Lower leg skin (tissue), 4 donors: ENCODE measurements around the gene IKBKG. TPM values are rescaled to one million over a fixed set of nuclear protein-coding genes. Genes with fewer than 3 reads are reported as not detected.
"Not testable (repeated sequence)": the region's sequence is repeated elsewhere in the genome, so short reads cannot be mapped to it uniquely, and the experiment has no call there.

ENCODE experiments used
- DNase-seq, 2 donors: peaks; one replicate each; pipeline ENCODE4 v3.0.0-alpha.2; 2019; ENCODE audit warnings: low spot score in 2 of 2
- H3K4me3 ChIP-seq: fragments of 200-600 bp; sonication (generic); 2 replicates; pipeline ENCODE4 v1.5.1; 2017; ENCODE audit warnings: mild to moderate bottlenecking, low read depth; ENCODE audit not compliant: poor library complexity, severe bottlenecking
- POLR2A ChIP-seq, 2 donors: fragments of 450-650 bp; IDR thresholded peaks; one replicate each; pipeline ENCODE4 v1.6.1; 2016 to 2017; ENCODE audit warnings: antibody characterized with exemption in 2 of 2, mild to moderate bottlenecking in 1 of 2, moderate library complexity in 1 of 2
- WGBS, 2 donors: methylation state at CpG; one replicate each; pipeline ENCODE4 v1.1.5; 2018; 5-methylcytosine and 5-hydroxymethylcytosine counted together
- intact Hi-C: fragments of 100-400 bp; cut with DNase I; formaldehyde crosslinking; loops from one replicate; pipeline ENCODE4 v1.15.0; 2023; ENCODE audit warnings: low total_unique reads
- total RNA-seq, 4 donors: library from RNA; depleted of rRNA; stranded (reverse); fragments of >200 nt; gene quantifications; one replicate each; pipeline ENCODE4 v1.1.0, GENCODE V29; 2016
- TF ChIP-seq, protein P1 (sequence below), 3 donors: fragments of 450-650 bp; IDR thresholded peaks; one replicate each; pipeline ENCODE4 v1.5.1; 2016; ENCODE audit warnings: antibody characterized with exemption in 3 of 3, mild to moderate bottlenecking in 3 of 3, moderate library complexity in 2 of 3

IKBKG gene
- total RNA-seq, 4 donors from 2014 or later, result 14.1 to 62.5 (median 22.1) TPM

DNA sequence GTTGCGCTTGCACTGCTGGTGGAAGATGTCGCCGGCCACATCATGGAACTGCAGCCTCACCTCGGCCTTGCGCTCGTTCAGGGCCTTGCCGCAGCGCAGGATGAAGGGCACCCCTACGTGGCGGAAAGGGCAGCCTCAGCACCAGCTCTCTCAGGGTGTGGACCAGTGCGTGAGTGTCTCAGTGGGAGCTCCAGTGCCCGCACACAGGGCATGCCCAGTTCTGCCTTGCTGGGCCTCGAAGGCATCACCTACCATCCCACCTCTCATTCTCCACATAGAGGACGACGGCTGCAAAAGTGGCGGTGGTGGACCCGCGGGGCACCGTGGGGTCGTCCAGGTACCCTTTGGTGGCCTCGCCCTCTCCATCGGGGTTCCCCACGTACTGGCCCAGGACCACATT is 14.7 kb upstream of the IKBKG start:
- H3K4me3 ChIP-seq, result no peak overlapping the region
- intact Hi-C loops, result no loop called here
- no peak for DNase-seq
- no peak for TF ChIP-seq POLR2A (IDR thresholded peaks at IDR 0.05)
- TF ChIP-seq, protein P1, sequence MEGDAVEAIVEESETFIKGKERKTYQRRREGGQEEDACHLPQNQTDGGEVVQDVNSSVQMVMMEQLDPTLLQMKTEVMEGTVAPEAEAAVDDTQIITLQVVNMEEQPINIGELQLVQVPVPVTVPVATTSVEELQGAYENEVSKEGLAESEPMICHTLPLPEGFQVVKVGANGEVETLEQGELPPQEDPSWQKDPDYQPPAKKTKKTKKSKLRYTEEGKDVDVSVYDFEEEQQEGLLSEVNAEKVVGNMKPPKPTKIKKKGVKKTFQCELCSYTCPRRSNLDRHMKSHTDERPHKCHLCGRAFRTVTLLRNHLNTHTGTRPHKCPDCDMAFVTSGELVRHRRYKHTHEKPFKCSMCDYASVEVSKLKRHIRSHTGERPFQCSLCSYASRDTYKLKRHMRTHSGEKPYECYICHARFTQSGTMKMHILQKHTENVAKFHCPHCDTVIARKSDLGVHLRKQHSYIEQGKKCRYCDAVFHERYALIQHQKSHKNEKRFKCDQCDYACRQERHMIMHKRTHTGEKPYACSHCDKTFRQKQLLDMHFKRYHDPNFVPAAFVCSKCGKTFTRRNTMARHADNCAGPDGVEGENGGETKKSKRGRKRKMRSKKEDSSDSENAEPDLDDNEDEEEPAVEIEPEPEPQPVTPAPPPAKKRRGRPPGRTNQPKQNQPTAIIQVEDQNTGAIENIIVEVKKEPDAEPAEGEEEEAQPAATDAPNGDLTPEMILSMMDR (IDR thresholded peaks at IDR 0.05), result no peak
- WGBS, 2 donors, result 90% methylated on average over 23 of the region's 23 CpGs; no CpG with 5 or more reads in 1 of the 2 donors

- intact Hi-C loops, result no loop called here
- peak; percentile 75 to 97 for DNase-seq
- no peak overlapping the region for H3K4me3 ChIP-seq
- TF ChIP-seq, protein P1 (IDR thresholded peaks at IDR 0.05), result peak in 2 of 3 donors; percentile 89 to 97
- TF ChIP-seq POLR2A (IDR thresholded peaks at IDR 0.05), result no peak
- 18 to 35% methylated on average over 4 to 34 of the region's 34 CpGs for WGBS, 2 donors
Measured at GRCh38 chrX:154534526-154535322, 12.7 kb upstream of the IKBKG start.

- intact Hi-C loops, result no loop called here
- H3K4me3 ChIP-seq, result no peak overlapping the region
- 77 to 79% methylated on average over 4 to 9 of the region's 9 CpGs for WGBS, 2 donors
- TF ChIP-seq POLR2A (IDR thresholded peaks at IDR 0.05), result no peak
- TF ChIP-seq, protein P1 (IDR thresholded peaks at IDR 0.05), result no peak
- DNase-seq, result no peak
Measured at GRCh38 chrX:154535892-154536291, 11.5 kb upstream of the IKBKG start.

GRCh38 chrX:154539077-154539476 is 8.3 kb upstream of the IKBKG start:
- no peak for DNase-seq
- 85 to 91% methylated on average over 8 of the region's 8 CpGs for WGBS, 2 donors
- H3K4me3 ChIP-seq, result no peak overlapping the region
- intact Hi-C loops, result no loop called here
- no peak for TF ChIP-seq POLR2A (IDR thresholded peaks at IDR 0.05)
- TF ChIP-seq, protein P1 (IDR thresholded peaks at IDR 0.05), result no peak

DNA sequence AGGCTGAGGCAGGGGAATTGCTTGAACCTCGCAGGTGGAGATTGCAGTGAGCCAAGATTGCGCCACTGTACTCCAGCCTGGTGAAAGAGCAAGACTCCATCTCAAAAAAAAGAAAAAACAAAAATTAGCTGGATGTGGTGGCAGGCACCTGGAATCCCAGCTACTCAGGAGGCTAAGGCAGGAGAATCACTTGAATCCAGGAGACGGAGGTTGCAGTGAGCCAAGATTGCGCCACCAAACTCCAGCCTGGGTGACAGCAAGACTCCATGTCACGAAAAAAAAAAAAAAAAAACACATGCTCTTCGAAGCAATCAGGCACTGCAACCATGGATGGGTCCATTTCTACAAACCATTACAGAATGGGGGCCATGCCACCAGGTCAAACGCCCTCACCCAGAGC is 7.1 kb upstream of the IKBKG start:
- H3K4me3 ChIP-seq, DNase-seq, intact Hi-C loops: not testable (repeated sequence)
- WGBS, 2 donors, result 82 to 86% methylated on average over 6 to 7 of the region's 7 CpGs

GRCh38 chrX:154540897-154541535 is 6.4 kb upstream of the IKBKG start:
- H3K4me3 ChIP-seq, result no peak overlapping the region
- WGBS, 2 donors, result 54 to 78% methylated on average over 5 to 15 of the region's 19 CpGs
- TF ChIP-seq, protein P1 (IDR thresholded peaks at IDR 0.05), result no peak
- TF ChIP-seq POLR2A (IDR thresholded peaks at IDR 0.05), result no peak
- intact Hi-C loops, result no loop called here
- no peak for DNase-seq
